ENCODE results near the gene KDM2B. TPM values are rescaled to one million over a fixed set of nuclear protein-coding genes. Genes with fewer than 3 reads are reported as not detected.

The KDM2B gene
- total and polyA plus RNA-seq, 2 of the 8 experiments (the other 6 are each of a cell fraction or from before 2014, with no cell fraction given), result 111 to 162 TPM

GRCh38 chr12:121579981-121580868 lies 598 bp downstream of the KDM2B start (continued):
- TF ChIP-seq CHD1 (IDR thresholded peaks at IDR 0.05; ENCODE audit: low read depth, low read length) (peak; percentile 55), BCL11A (IDR thresholded peaks at IDR 0.05; ENCODE audit: low read depth in 2 of 2, low read length in 2 of 2) (no peak), SIRT6 (IDR thresholded peaks at IDR 0.05; ENCODE audit: low read length) (no peak), ASH2L (IDR thresholded peaks at IDR 0.05; ENCODE audit: low read length) (peak; percentile 77), CREB1 (IDR thresholded peaks at IDR 0.05) (peak; percentile 92), YY1 (IDR thresholded peaks at IDR 0.05; ENCODE audit: low read depth, low read length) (peak; percentile 57), MAX (IDR thresholded peaks at IDR 0.05) (no peak; the same call in none of the 2 replicates), RAD21 (IDR thresholded peaks at IDR 0.05 in 1 of 2, conservative IDR thresholded peaks at IDR 0.05 in 1 of 2; ENCODE audit: low read depth in 2 of 2, low read length in 2 of 2) (0 out of 4 replicates have a peak, but pooled peaks of 1 of the 2 experiments have one; percentile 1), TAF1 (IDR thresholded peaks at IDR 0.05; ENCODE audit: low read depth, low read length) (peak; percentile 73)
